Peyer's patch (tissue), 4 donors: Measurements from ENCODE around the gene LGSN.

Experiments
- CTCF ChIP-seq, 6 experiments: fragments of 450-650 bp in 4 of 6; fragments of 200-600 bp in 2 of 6; sonication (generic) in 1 of 6; IDR thresholded peaks; one replicate each; pipeline ENCODE4 v1.5.1; 2017 to 2019; ENCODE audit warnings: antibody characterized with exemption in 6 of 6, mild to moderate bottlenecking in 3 of 6, moderate library complexity in 1 of 6
- POLR2A ChIP-seq, 2 donors: fragments of 450-650 bp; IDR thresholded peaks; one replicate each; pipeline ENCODE4 v1.5.1; 2017; ENCODE audit warnings: antibody characterized with exemption in 2 of 2, mild to moderate bottlenecking in 2 of 2, moderate library complexity in 2 of 2

GRCh38 chr6:63249875-63250482 lies 69.8 kb downstream of the LGSN start:
- TF ChIP-seq POLR2A (IDR thresholded peaks at IDR 0.05) (no peak), CTCF (IDR thresholded peaks at IDR 0.05) (no peak)
